Esophagus muscularis mucosa (tissue), 4 donors: ENCODE results near the gene ROBO1.

Experiments
- CTCF ChIP-seq, 3 experiments: fragments of 200-600 bp in 2 of 3; fragments of 450-650 bp in 1 of 3; sonication (generic) in 2 of 3; IDR thresholded peaks; one replicate each; pipeline ENCODE4 v1.5.1; 2017 to 2019; ENCODE audit warnings: antibody characterized with exemption in 3 of 3, mild to moderate bottlenecking in 2 of 3, moderate library complexity in 1 of 3
- EP300 ChIP-seq: sonication (generic); formaldehyde crosslinking; IDR thresholded peaks from one replicate; pipeline ENCODE4 v1.6.1; 2017; ENCODE audit warnings: antibody characterized with exemption
- POLR2A ChIP-seq: fragments of 450-650 bp; IDR thresholded peaks from one replicate; pipeline ENCODE4 v1.6.1; 2017; ENCODE audit warnings: antibody characterized with exemption, moderate library complexity, mild to moderate bottlenecking, low read depth

DNA sequence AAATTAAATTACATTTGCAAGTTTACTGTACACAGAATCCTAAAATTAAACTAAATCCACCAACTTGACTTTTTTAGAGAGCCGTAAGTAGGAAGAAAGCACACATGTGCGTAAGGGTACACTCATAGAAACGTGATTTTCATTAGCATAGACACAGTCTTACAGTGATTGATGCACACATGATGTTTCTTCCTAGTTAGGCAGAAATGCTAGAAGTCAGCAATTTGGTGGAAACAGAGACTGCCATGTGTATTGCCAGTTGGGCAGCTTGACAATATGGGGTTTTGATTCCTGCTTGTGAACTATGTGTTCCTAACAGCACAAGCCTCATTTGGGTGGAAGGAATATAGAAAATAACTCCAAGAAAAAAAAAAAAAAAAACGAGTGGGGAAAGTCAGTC, 878.5 kb downstream of the ROBO1 start:
- TF ChIP-seq POLR2A (no peak), EP300 (no peak), CTCF (IDR thresholded peaks at IDR 0.05) (no peak)
